GM21360 (cell line): Measurements from ENCODE around the gene PRELP.
"Not testable (repeated sequence)": the region's sequence is repeated elsewhere in the genome, so short reads cannot be mapped to it uniquely, and the experiment has no call there.

ENCODE experiments used
- ATAC-seq: cut with Tn5 transposase; IDR thresholded peaks from one replicate; pipeline ENCODE4 v1.9.1; 2021; ENCODE audit warnings: mild to moderate bottlenecking, moderate library complexity; ENCODE audit not compliant: unreplicated experiment

PRELP gene

GRCh38 chr1:203505526-203506204 is 30.1 kb downstream of the PRELP start:
- no peak for ATAC-seq

GRCh38 chr1:203506858-203507626 is 31.4 kb downstream of the PRELP start:
- no peak for ATAC-seq

- ATAC-seq, result no peak
Measured at GRCh38 chr1:203507759-203508158, 32.2 kb downstream of the PRELP start.

GRCh38 chr1:203508463-203509073 is 33.0 kb downstream of the PRELP start:
- no peak for ATAC-seq

- no peak for ATAC-seq
Measured at GRCh38 chr1:203509135-203509534, 33.5 kb downstream of the PRELP start.

- ATAC-seq, result no peak
Measured at GRCh38 chr1:203511513-203511912, 35.9 kb downstream of the PRELP start.

- ATAC-seq, result no peak
Measured at GRCh38 chr1:203511930-203512329, 36.3 kb downstream of the PRELP start.

GRCh38 chr1:203512517-203512847 is 36.9 kb downstream of the PRELP start:
- ATAC-seq, result no peak

GRCh38 chr1:203512848-203513584 is 37.4 kb downstream of the PRELP start:
- no peak for ATAC-seq

GRCh38 chr1:203513585-203514031 is 38.0 kb downstream of the PRELP start:
- no peak for ATAC-seq

- ATAC-seq, result no peak
Measured at GRCh38 chr1:203516184-203516583, 40.6 kb downstream of the PRELP start.

GRCh38 chr1:203516906-203517305 is 41.3 kb downstream of the PRELP start:
- no peak for ATAC-seq

- ATAC-seq, result no peak
Measured at GRCh38 chr1:203517426-203518110, 42.0 kb downstream of the PRELP start.

GRCh38 chr1:203518139-203518538 is 42.5 kb downstream of the PRELP start:
- not testable (repeated sequence) for ATAC-seq

- no peak for ATAC-seq
Measured at GRCh38 chr1:203518541-203518940, 42.9 kb downstream of the PRELP start.

- no peak for ATAC-seq
Measured at GRCh38 chr1:203519053-203519840, 43.6 kb downstream of the PRELP start.

GRCh38 chr1:203519896-203520295 is 44.3 kb downstream of the PRELP start:
- no peak for ATAC-seq

GRCh38 chr1:203520315-203520714 is 44.7 kb downstream of the PRELP start:
- no peak for ATAC-seq

- no peak for ATAC-seq
Measured at GRCh38 chr1:203521074-203521794, 45.6 kb downstream of the PRELP start.
